ENCODE data around the gene CSTF1.
"Not testable (repeated sequence)": the region's sequence is repeated elsewhere in the genome, so short reads cannot be mapped to it uniquely, and the experiment has no call there.

The CSTF1 gene

GRCh38 chr20:56411287-56411686 lies 18.8 kb downstream of the CSTF1 start:
- not testable (repeated sequence) for DNase-seq

GRCh38 chr20:56411759-56412472 lies 19.5 kb downstream of the CSTF1 start, which contains the start of gene CASS4:
Gene CASS4 (plus strand): TSS chr20:56412260. CDS start chr20:56412459, 199 bp downstream.
- DNase-seq: peak; percentile 96

GRCh38 chr20:56412473-56412790 lies 20.0 kb downstream of the CSTF1 start:
- no peak for DNase-seq

GRCh38 chr20:56412949-56413348 lies 20.5 kb downstream of the CSTF1 start:
- no peak for DNase-seq

- no peak for DNase-seq
Measured at GRCh38 chr20:56414842-56415765, 22.7 kb downstream of the CSTF1 start.

- DNase-seq: no peak
Measured at GRCh38 chr20:56417402-56417801, 25.0 kb downstream of the CSTF1 start.

- DNase-seq: no peak
Measured at GRCh38 chr20:56417911-56418310, 25.5 kb downstream of the CSTF1 start.

GRCh38 chr20:56418385-56418861 lies 26.0 kb downstream of the CSTF1 start:
- peak; percentile 48 for DNase-seq

GRCh38 chr20:56420028-56420427 lies 27.6 kb downstream of the CSTF1 start:
- DNase-seq: peak; percentile 32

- DNase-seq: peak; percentile 33
Measured at GRCh38 chr20:56420940-56421688, 28.7 kb downstream of the CSTF1 start.

GRCh38 chr20:56422076-56422823 lies 29.8 kb downstream of the CSTF1 start:
- DNase-seq: peak; percentile 58

- no peak for DNase-seq
Measured at GRCh38 chr20:56422824-56423189, 30.4 kb downstream of the CSTF1 start.

GRCh38 chr20:56423211-56423610 lies 30.8 kb downstream of the CSTF1 start:
- no peak for DNase-seq

GRCh38 chr20:56423886-56424285 lies 31.4 kb downstream of the CSTF1 start:
- no peak for DNase-seq

- no peak for DNase-seq
Measured at GRCh38 chr20:56424931-56425330, 32.5 kb downstream of the CSTF1 start.

GRCh38 chr20:56426026-56426425 lies 33.6 kb downstream of the CSTF1 start:
- DNase-seq: no peak

- DNase-seq: no peak
Measured at GRCh38 chr20:56426926-56427325, 34.5 kb downstream of the CSTF1 start.

- DNase-seq: peak; percentile 36
Measured at GRCh38 chr20:56427797-56428196, 35.4 kb downstream of the CSTF1 start.

GRCh38 chr20:56428410-56428809 lies 36.0 kb downstream of the CSTF1 start:
- no peak for DNase-seq

- DNase-seq: no peak
Measured at GRCh38 chr20:56428881-56429280, 36.4 kb downstream of the CSTF1 start.

- DNase-seq: peak; percentile 31
Measured at GRCh38 chr20:56429502-56429901, 37.1 kb downstream of the CSTF1 start.

GRCh38 chr20:56429941-56430340 lies 37.5 kb downstream of the CSTF1 start:
- no peak for DNase-seq
